ENCODE results near the gene GCK.

DNA sequence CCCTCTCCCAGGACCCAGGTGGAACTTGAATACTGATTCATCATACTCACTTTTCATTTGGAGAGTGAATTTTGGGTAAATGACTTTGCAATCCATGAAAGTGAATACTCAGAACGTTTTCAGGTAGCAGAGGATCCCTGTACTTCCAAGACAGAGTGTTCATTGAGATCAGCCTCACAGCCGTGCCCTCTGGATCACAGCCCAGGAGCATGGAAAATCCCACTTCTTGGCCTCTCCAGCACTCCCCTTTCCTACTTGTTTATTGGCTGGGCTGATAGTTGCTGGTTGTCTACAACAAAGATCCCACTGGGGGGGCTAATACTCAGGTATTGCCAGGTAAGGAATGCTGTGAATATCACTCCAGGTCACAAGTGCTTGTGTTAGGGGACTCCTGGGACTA lies 5.9 kb downstream of the GCK start:
- TF ChIP-seq, protein P1, sequence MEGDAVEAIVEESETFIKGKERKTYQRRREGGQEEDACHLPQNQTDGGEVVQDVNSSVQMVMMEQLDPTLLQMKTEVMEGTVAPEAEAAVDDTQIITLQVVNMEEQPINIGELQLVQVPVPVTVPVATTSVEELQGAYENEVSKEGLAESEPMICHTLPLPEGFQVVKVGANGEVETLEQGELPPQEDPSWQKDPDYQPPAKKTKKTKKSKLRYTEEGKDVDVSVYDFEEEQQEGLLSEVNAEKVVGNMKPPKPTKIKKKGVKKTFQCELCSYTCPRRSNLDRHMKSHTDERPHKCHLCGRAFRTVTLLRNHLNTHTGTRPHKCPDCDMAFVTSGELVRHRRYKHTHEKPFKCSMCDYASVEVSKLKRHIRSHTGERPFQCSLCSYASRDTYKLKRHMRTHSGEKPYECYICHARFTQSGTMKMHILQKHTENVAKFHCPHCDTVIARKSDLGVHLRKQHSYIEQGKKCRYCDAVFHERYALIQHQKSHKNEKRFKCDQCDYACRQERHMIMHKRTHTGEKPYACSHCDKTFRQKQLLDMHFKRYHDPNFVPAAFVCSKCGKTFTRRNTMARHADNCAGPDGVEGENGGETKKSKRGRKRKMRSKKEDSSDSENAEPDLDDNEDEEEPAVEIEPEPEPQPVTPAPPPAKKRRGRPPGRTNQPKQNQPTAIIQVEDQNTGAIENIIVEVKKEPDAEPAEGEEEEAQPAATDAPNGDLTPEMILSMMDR (IDR thresholded peaks at IDR 0.05) = no peak
- TF ChIP-seq POLR2AphosphoS5 (IDR thresholded peaks at IDR 0.05) (no peak), POLR2A (IDR thresholded peaks at IDR 0.05) (no peak)
